K562 (cell line): ENCODE results near the gene DCAF11. TPM values are rescaled to one million over a fixed set of nuclear protein-coding genes. Genes with fewer than 3 reads are reported as not detected.

ENCODE experiments used
- CEBPB ChIP-seq: fragments of 450-650 bp; IDR thresholded peaks from 2 replicates; pipeline ENCODE4 v1.6.1; 2016; ENCODE audit warnings: missing genetic modification characterization, missing compliant biosample characterization
- FOS ChIP-seq: IDR thresholded peaks from 3 replicates; pipeline ENCODE4 v1.6.1; 2011; ENCODE audit not compliant: insufficient read length; ENCODE audit errors: extremely low read depth
- FOXJ2 ChIP-seq: fragments of 200-800 bp; sonication (Bioruptor generic); IDR thresholded peaks from 2 replicates; pipeline ENCODE4 v1.6.1; 2016; ENCODE audit warnings: missing genetic modification characterization, missing compliant biosample characterization
- FOXM1 ChIP-seq, 2 experiments: fragments of 450-650 bp in 1 of 2; sonication (generic) in 1 of 2; formaldehyde crosslinking in 1 of 2; IDR thresholded peaks; 2 replicates each; pipeline versions ENCODE4 v1.6.1 to v1.9.0; 2017 to 2022; ENCODE audit warnings: low read depth in 2 of 2, mild to moderate bottlenecking in 2 of 2, missing genetic modification reagents in 1 of 2, moderate library complexity in 1 of 2
- GABPB1 ChIP-seq: sonication (generic); formaldehyde crosslinking; IDR thresholded peaks from 2 replicates; pipeline ENCODE4 v1.8.0; 2022; ENCODE audit warnings: mild to moderate bottlenecking, missing genetic modification reagents
- KDM4B ChIP-seq, 2 experiments: fragments of 450-650 bp in 1 of 2; sonication (generic) in 1 of 2; IDR thresholded peaks; 2 replicates each; pipeline ENCODE4 v1.6.1; 2016 to 2017; ENCODE audit warnings: borderline replicate concordance in 2 of 2, antibody characterized with exemption in 1 of 2, low read depth in 1 of 2, mild to moderate bottlenecking in 1 of 2
- L3MBTL2 ChIP-seq: fragments of 450-650 bp; IDR thresholded peaks from 2 replicates; pipeline ENCODE4 v1.6.1; 2016; ENCODE audit warnings: mild to moderate bottlenecking, moderate library complexity
- PHF8 ChIP-seq: fragments of 200-600 bp; sonication (generic); IDR thresholded peaks from 2 replicates; pipeline ENCODE4 v1.6.1; 2012; ENCODE audit warnings: mixed run types, mild to moderate bottlenecking, inconsistent platforms, low read length, moderate library complexity, borderline replicate concordance
- PKNOX1 ChIP-seq: fragments of 450-650 bp; IDR thresholded peaks from 2 replicates; pipeline ENCODE4 v1.6.1; 2016
- RBM22 ChIP-seq: fragments of 200-400 bp; formaldehyde crosslinking; IDR thresholded peaks from 2 replicates; pipeline ENCODE4 v1.6.1; 2018; ENCODE audit warnings: low read length, low read depth; ENCODE audit not compliant: poor library complexity, severe bottlenecking
- SIN3A ChIP-seq, 2 experiments: fragments of 150-350 bp in 1 of 2; IDR thresholded peaks; 2 replicates each; pipeline ENCODE4 v1.6.1; 2011 to 2016; ENCODE audit warnings: borderline replicate concordance in 2 of 2, low read depth in 2 of 2, low read length in 2 of 2, mild to moderate bottlenecking in 2 of 2, moderate library complexity in 2 of 2; ENCODE audit not compliant: control insufficient read depth in 1 of 2
- SMAD1 ChIP-seq: fragments of 150-350 bp; IDR thresholded peaks from 2 replicates; pipeline ENCODE4 v1.6.1; 2014; ENCODE audit warnings: low read length, low read depth; ENCODE audit not compliant: partially characterized antibody
- VEZF1 ChIP-seq: fragments of 200-800 bp; sonication (Bioruptor generic); IDR thresholded peaks from 2 replicates; pipeline ENCODE4 v1.6.1; 2017; ENCODE audit warnings: missing genetic modification characterization, missing compliant biosample characterization
- ZBTB7A ChIP-seq: IDR thresholded peaks from 2 replicates; pipeline ENCODE4 v1.6.1; 2011; ENCODE audit warnings: low read depth, mild to moderate bottlenecking, low read length, moderate library complexity, borderline replicate concordance; ENCODE audit not compliant: control insufficient read depth
- ZEB2 ChIP-seq: fragments of 450-650 bp; IDR thresholded peaks from 2 replicates; pipeline ENCODE4 v1.6.1; 2016
- ZNF12 ChIP-seq: sonication (generic); formaldehyde crosslinking; IDR thresholded peaks from 2 replicates; pipeline ENCODE4 v1.4.0; 2020; ENCODE audit warnings: mild to moderate bottlenecking, missing genetic modification reagents
- ZNF175 ChIP-seq: fragments of 200-800 bp; sonication (Bioruptor generic); IDR thresholded peaks from 2 replicates; pipeline ENCODE4 v1.6.1; 2016; ENCODE audit warnings: low read depth, mild to moderate bottlenecking, missing genetic modification characterization, missing compliant biosample characterization
- polyA plus RNA-seq, 8 experiments: library from polyadenylated mRNA; depleted of rRNA in 4 of 8; stranded (reverse) in 5 of 8; unstranded in 3 of 8; fragments of >200 nt; fragmentation: Nextera tagmentation in 2 of 8; fragmentation: Illumina TruSeq in 1 of 8; extraction: Ambion mirVana in 2 of 8; extraction: Trizol in 1 of 8; gene quantifications; 2 replicates each; pipeline versions ENCODE4 v1.2.1 to v1.2.3, GENCODE V29; 2011 to 2014; ENCODE audit warnings: inconsistent platforms in 1 of 8, missing spikeins in 1 of 8
- total RNA-seq, 7 experiments: library from RNA; depleted of rRNA in 6 of 7; stranded (reverse); fragments of >200 nt in 6 of 7; fragmentation: Illumina TruSeq in 2 of 7; extraction: Trizol in 2 of 7; gene quantifications; 2 replicates each; pipeline versions ENCODE4 v1.2.1 to v1.2.3, GENCODE V29; 2011 to 2021; ENCODE audit warnings: low replicate concordance in 1 of 7
- TF ChIP-seq, protein P1 (sequence below): sonication (generic); formaldehyde crosslinking; IDR thresholded peaks from 2 replicates; pipeline ENCODE4 v1.8.0; 2022; ENCODE audit warnings: missing genetic modification reagents, mild to moderate bottlenecking, borderline replicate concordance

The DCAF11 gene
- total and polyA plus RNA-seq, 9 of the 15 experiments (the other 6 are each of a cell fraction or from before 2014, with no cell fraction given) = 8.5 to 46.2 (median 36.4) TPM

DNA sequence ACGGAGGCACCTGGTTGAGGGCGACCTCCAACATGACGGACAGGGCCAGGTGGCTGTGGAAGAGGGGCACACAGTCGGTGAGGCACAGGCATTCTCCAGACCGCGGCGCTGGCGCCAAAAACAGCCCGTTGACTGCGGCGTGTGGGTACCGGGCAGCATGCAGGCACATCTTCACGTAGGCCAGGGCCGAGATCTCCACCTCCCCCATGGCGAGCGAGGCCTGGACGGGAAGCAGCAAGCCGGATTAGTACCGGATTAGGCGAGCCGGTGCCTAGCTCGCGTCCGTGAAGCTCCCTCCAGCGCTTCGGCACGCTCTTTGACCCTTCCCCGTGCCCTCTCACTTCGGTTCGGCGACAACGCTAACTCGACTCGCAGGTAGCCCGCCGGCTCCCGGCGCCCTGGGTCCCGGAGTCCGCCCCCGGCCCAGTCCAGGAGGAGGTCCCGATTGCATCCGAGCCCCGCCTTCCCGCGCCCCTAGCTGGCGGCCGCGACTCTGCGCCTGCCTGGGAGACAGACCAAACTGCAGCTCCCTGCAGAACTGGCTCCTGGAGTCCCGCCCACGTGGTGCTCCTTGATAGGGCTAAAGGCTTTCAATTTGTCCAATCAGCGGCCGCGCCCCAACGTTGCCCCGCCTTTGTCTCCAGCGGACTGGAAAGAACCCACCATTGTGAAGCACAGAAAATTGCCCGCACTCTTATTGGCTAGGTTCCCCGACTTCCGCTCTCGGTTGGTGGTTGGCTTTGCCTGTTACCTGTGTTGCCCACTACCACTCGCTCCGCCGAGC lies 26.7 kb downstream of the DCAF11 start, which contains the start of gene EMC9 (continued):
- TF ChIP-seq FOXM1 (IDR thresholded peaks at IDR 0.05; ENCODE audit: low read depth) = peak; percentile 87
- no peak for TF ChIP-seq FOXM1 (CRISPR knock-in tag; IDR thresholded peaks at IDR 0.05; ENCODE audit: low read depth)
- TF ChIP-seq L3MBTL2 = peak; percentile 35; the same call in 1 of the 2 replicates
- TF ChIP-seq CEBPB (tag) = no peak
- no peak for TF ChIP-seq ZNF12
- peak; percentile 95 for TF ChIP-seq PKNOX1
- peak; percentile 43 for TF ChIP-seq RBM22
- TF ChIP-seq ZBTB7A = peak; percentile 66; the same call in 1 of the 2 replicates
- TF ChIP-seq KDM4B (IDR thresholded peaks at IDR 0.05; ENCODE audit: borderline replicate concordance in 2 of 2, low read depth in 1 of 2) = peak in 1 of 2 experiments; percentile 76; a peak in 1 of 4 replicates
- peak; percentile 84 for TF ChIP-seq VEZF1 (CRISPR knock-in tag)
- TF ChIP-seq PHF8 = peak; percentile 67; the same call in 1 of the 2 replicates
- peak; percentile 61; the same call in 1 of the 2 replicates for TF ChIP-seq GABPB1
- no peak for TF ChIP-seq ZNF175
- TF ChIP-seq ZEB2 = no peak
- TF ChIP-seq FOS = peak; percentile 80
- TF ChIP-seq, protein P1, sequence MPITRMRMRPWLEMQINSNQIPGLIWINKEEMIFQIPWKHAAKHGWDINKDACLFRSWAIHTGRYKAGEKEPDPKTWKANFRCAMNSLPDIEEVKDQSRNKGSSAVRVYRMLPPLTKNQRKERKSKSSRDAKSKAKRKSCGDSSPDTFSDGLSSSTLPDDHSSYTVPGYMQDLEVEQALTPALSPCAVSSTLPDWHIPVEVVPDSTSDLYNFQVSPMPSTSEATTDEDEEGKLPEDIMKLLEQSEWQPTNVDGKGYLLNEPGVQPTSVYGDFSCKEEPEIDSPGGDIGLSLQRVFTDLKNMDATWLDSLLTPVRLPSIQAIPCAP (CRISPR knock-in tag) = no peak
- peak; percentile 40 for TF ChIP-seq SMAD1
- TF ChIP-seq FOXJ2 (tag) = peak; percentile 47; the same call in 1 of the 2 replicates
- TF ChIP-seq SIN3A (IDR thresholded peaks at IDR 0.05; ENCODE audit: borderline replicate concordance in 2 of 2, control insufficient read depth in 1 of 2, low read depth in 2 of 2, low read length in 2 of 2) = peak in 1 of 2 experiments; percentile 21; a peak in 1 of 4 replicates
